ENCODE data around the gene SPACA9. TPM values are rescaled to one million over a fixed set of nuclear protein-coding genes. Genes with fewer than 3 reads are reported as not detected.
A peak's percentile ranks its signal among the peaks of the same experiment; 100 is the strongest.

SPACA9 gene
- total RNA-seq, 3 donors from 2014 or later (not counting 1 experiment from before 2014, with no cell fraction given): 1.1 to 1.6 (median 1.4) TPM

DNA sequence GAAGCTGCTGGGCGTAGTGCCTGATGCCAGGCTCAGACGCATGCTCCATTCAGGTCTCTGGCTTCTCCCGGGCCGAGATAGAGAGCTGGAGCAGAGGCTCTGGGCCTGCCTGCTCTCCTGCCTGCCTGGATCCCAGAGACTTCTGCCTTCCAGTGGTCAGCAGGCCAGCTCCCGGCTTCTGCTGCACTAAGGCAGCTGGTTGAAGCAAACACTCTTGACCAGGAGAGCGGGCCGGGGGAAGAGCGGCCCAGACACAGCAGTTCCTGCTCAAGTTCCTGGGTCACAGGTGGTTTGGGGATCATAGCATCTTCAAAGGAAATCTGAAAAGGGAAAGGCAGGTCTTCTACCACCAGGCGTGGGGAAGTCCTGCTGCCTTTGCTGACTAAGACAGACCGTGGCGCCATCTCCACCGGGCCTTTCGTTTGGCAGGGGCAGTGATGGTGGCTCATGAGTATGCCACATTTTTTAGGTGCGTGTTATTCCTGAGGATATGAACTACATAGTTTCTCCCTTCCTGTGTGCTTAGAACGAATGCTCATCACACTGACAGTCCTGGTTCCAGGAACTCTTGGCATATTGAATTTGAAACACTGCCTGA lies 31.7 kb upstream of the SPACA9 start:
- H3K4me3 ChIP-seq (ENCODE audit: low read length): no peak overlapping the region
- Mint-ChIP-seq H3K4me3 (no peak overlapping the region), H3K36me3 (no peaks in the 10 kb centered on the region), H3K27ac (no peak overlapping the region), H3K4me1 (peaks cover 8 to 9% of the 10 kb centered on the region in 2 donors), H3K9me3 (no peaks in the 10 kb centered on the region), H3K27me3 (ENCODE audit: low read depth in 2 of 2) (no peaks in the 10 kb centered on the region)
- H3K9me3 ChIP-seq (ENCODE audit: control insufficient read depth, insufficient read depth, low read length): no peaks in the 10 kb centered on the region
- 89% methylated on average over 15 of the region's 15 CpGs for whole genome bisulfite sequencing (ENCODE audit: insufficient coverage)
- ATAC-seq: no peak
- no peaks in the 10 kb centered on the region for H3K27me3 ChIP-seq (ENCODE audit: control insufficient read depth, insufficient read depth, low read length)
- intact Hi-C loops (cut with micrococcal nuclease): no loop called here
- TF ChIP-seq, protein P1, sequence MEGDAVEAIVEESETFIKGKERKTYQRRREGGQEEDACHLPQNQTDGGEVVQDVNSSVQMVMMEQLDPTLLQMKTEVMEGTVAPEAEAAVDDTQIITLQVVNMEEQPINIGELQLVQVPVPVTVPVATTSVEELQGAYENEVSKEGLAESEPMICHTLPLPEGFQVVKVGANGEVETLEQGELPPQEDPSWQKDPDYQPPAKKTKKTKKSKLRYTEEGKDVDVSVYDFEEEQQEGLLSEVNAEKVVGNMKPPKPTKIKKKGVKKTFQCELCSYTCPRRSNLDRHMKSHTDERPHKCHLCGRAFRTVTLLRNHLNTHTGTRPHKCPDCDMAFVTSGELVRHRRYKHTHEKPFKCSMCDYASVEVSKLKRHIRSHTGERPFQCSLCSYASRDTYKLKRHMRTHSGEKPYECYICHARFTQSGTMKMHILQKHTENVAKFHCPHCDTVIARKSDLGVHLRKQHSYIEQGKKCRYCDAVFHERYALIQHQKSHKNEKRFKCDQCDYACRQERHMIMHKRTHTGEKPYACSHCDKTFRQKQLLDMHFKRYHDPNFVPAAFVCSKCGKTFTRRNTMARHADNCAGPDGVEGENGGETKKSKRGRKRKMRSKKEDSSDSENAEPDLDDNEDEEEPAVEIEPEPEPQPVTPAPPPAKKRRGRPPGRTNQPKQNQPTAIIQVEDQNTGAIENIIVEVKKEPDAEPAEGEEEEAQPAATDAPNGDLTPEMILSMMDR (IDR thresholded peaks at IDR 0.05): no peak
- H3K36me3 ChIP-seq (ENCODE audit: control insufficient read depth, insufficient read depth, low read length): no peaks in the 10 kb centered on the region
- H3K27ac ChIP-seq (ENCODE audit: low read length): no peak overlapping the region
- no peak for DNase-seq
- H3K4me1 ChIP-seq (ENCODE audit: control insufficient read depth, insufficient read depth, low read length): peaks cover 6% of the 10 kb centered on the region

GRCh38 chr9:132849185-132849706 lies 29.5 kb upstream of the SPACA9 start:
- H3K27me3 Mint-ChIP-seq (ENCODE audit: low read depth in 2 of 2): no peaks in the 10 kb centered on the region
- intact Hi-C loops (cut with micrococcal nuclease): no loop called here
- no peaks in the 10 kb centered on the region for H3K36me3 Mint-ChIP-seq
- no peaks in the 10 kb centered on the region for H3K27me3 ChIP-seq (ENCODE audit: control insufficient read depth, insufficient read depth, low read length)
- ATAC-seq: no peak
- H3K4me1 ChIP-seq (ENCODE audit: control insufficient read depth, insufficient read depth, low read length): peaks cover 6% of the 10 kb centered on the region
- peak in 1 of 2 donors; percentile 31 for DNase-seq
- no peaks in the 10 kb centered on the region for H3K9me3 Mint-ChIP-seq
- 88% methylated on average over 12 of the region's 12 CpGs for WGBS (ENCODE audit: insufficient coverage)
- no peaks in the 10 kb centered on the region for H3K36me3 ChIP-seq (ENCODE audit: control insufficient read depth, insufficient read depth, low read length)
- H3K9me3 ChIP-seq (ENCODE audit: control insufficient read depth, insufficient read depth, low read length): no peaks in the 10 kb centered on the region
- TF ChIP-seq, protein P1 (IDR thresholded peaks at IDR 0.05): no peak
- no peak overlapping the region for H3K4me3 ChIP-seq (ENCODE audit: low read length)
- peaks cover 8 to 9% of the 10 kb centered on the region in 2 donors for H3K4me1 Mint-ChIP-seq
- no peak overlapping the region for H3K27ac Mint-ChIP-seq
- H3K4me3 Mint-ChIP-seq: no peak overlapping the region
- H3K27ac ChIP-seq (ENCODE audit: low read length): no peak overlapping the region

- H3K27ac Mint-ChIP-seq: no peak overlapping the region
- peaks cover 13 to 18% of the 10 kb centered on the region in 2 donors for H3K4me1 Mint-ChIP-seq
- no peak for ATAC-seq
These were observed 25.2 kb upstream of the SPACA9 start for GRCh38 chr9:132853482-132853881.

More at GRCh38 chr9:132853482-132853881, 25.2 kb upstream of the SPACA9 start:
- TF ChIP-seq, protein P1 (IDR thresholded peaks at IDR 0.05): no peak
- Histone ChIP-seq H3K27ac (ENCODE audit: low read length) (no peak overlapping the region), H3K4me1 (ENCODE audit: control insufficient read depth, insufficient read depth, low read length) (peaks cover 17% of the 10 kb centered on the region), H3K9me3 (ENCODE audit: control insufficient read depth, insufficient read depth, low read length) (no peaks in the 10 kb centered on the region), H3K27me3 (ENCODE audit: control insufficient read depth, insufficient read depth, low read length) (no peaks in the 10 kb centered on the region), H3K36me3 (ENCODE audit: control insufficient read depth, insufficient read depth, low read length) (no peaks in the 10 kb centered on the region), H3K4me3 (ENCODE audit: low read length) (no peak overlapping the region)
- Mint-ChIP-seq H3K36me3 (no peaks in the 10 kb centered on the region), H3K27me3 (ENCODE audit: low read depth in 2 of 2) (peaks cover 0 to 5% of the 10 kb centered on the region in 2 donors), H3K4me3 (no peak overlapping the region), H3K9me3 (no peaks in the 10 kb centered on the region)
- intact Hi-C loops (cut with micrococcal nuclease): no loop called here
- no peak for DNase-seq
- WGBS (ENCODE audit: insufficient coverage): 95% methylated on average over 3 of the region's 4 CpGs
